ENCODE measurements around the gene SLC34A1.

Gene SLC34A1

GRCh38 chr5:177447066-177447610 is 62.9 kb downstream of the SLC34A1 start:
- peak; percentile 70 to 81 (median 78) for DNase-seq

GRCh38 chr5:177447611-177448243 is 63.5 kb downstream of the SLC34A1 start:
- peak in 1 of 6 experiments; percentile 62 for DNase-seq
